Measurements from ENCODE around the gene PLAAT3.

- TF ChIP-seq, protein P1, sequence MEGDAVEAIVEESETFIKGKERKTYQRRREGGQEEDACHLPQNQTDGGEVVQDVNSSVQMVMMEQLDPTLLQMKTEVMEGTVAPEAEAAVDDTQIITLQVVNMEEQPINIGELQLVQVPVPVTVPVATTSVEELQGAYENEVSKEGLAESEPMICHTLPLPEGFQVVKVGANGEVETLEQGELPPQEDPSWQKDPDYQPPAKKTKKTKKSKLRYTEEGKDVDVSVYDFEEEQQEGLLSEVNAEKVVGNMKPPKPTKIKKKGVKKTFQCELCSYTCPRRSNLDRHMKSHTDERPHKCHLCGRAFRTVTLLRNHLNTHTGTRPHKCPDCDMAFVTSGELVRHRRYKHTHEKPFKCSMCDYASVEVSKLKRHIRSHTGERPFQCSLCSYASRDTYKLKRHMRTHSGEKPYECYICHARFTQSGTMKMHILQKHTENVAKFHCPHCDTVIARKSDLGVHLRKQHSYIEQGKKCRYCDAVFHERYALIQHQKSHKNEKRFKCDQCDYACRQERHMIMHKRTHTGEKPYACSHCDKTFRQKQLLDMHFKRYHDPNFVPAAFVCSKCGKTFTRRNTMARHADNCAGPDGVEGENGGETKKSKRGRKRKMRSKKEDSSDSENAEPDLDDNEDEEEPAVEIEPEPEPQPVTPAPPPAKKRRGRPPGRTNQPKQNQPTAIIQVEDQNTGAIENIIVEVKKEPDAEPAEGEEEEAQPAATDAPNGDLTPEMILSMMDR (IDR thresholded peaks at IDR 0.05), result no peak
- no peak for TF ChIP-seq POLR2A (IDR thresholded peaks at IDR 0.05)
Observed at GRCh38 chr11:63564784-63565350, 49.4 kb downstream of the PLAAT3 start.

Measured in heart left ventricle (tissue), 13 donors.